SK-N-SH treated with all-trans-retinoic acid at 6 μM for 48 hours (cell line): ENCODE data around the gene TWIST2.

ENCODE experiments used
- BACH2 ChIP-seq: fragments of 250-450 bp; sonication (Bioruptor Pico); IDR thresholded peaks from 2 replicates; pipeline ENCODE4 v1.9.0; 2021; ENCODE audit warnings: mild to moderate bottlenecking, borderline replicate concordance
- CSDC2 ChIP-seq: fragments of 250-450 bp; sonication (Bioruptor Pico); IDR thresholded peaks from 2 replicates; pipeline ENCODE4 v1.5.0; 2020; ENCODE audit warnings: mild to moderate bottlenecking, moderate library complexity
- ISL1 ChIP-seq: fragments of 250-450 bp; sonication (Bioruptor Pico); IDR thresholded peaks from 2 replicates; pipeline ENCODE4 v2.1.2; 2022; ENCODE audit warnings: mild to moderate bottlenecking, moderate library complexity
- RARB ChIP-seq: fragments of 250-450 bp; sonication (Bioruptor Pico); IDR thresholded peaks from 2 replicates; pipeline ENCODE4 v1.8.0; 2021; ENCODE audit warnings: mild to moderate bottlenecking, moderate library complexity
- TCF4 ChIP-seq: fragments of 250-450 bp; sonication (Bioruptor Pico); IDR thresholded peaks from 2 replicates; pipeline ENCODE4 v1.8.0; 2021; ENCODE audit warnings: mild to moderate bottlenecking, moderate library complexity, borderline replicate concordance
- ZC3H10 ChIP-seq: fragments of 250-450 bp; sonication (Bioruptor Pico); IDR thresholded peaks from 2 replicates; pipeline ENCODE4 v1.5.1; 2021; ENCODE audit warnings: mild to moderate bottlenecking, moderate library complexity
- ZFP3 ChIP-seq: fragments of 250-450 bp; sonication (Bioruptor Pico); IDR thresholded peaks from 2 replicates; pipeline ENCODE4 v1.5.0; 2020; ENCODE audit warnings: mild to moderate bottlenecking, moderate library complexity
- ZFP30 ChIP-seq: fragments of 450-650 bp; formaldehyde crosslinking; IDR thresholded peaks from 2 replicates; pipeline ENCODE4 v1.5.0; 2022; ENCODE audit warnings: mild to moderate bottlenecking, moderate library complexity
- ZNF565 ChIP-seq: fragments of 450-650 bp; formaldehyde crosslinking; conservative IDR thresholded peaks from 2 replicates; pipeline ENCODE4 v1.5.0; 2020; ENCODE audit warnings: low read depth, mild to moderate bottlenecking, moderate library complexity
- ZNF8 ChIP-seq: fragments of 450-650 bp; formaldehyde crosslinking; IDR thresholded peaks from 2 replicates; pipeline ENCODE4 v1.5.0; 2020; ENCODE audit warnings: mild to moderate bottlenecking, moderate library complexity
- TF ChIP-seq, protein P1 (sequence below): fragments of 250-450 bp; sonication (Bioruptor Pico); IDR thresholded peaks from 2 replicates; pipeline ENCODE4 v1.8.0; 2020; ENCODE audit warnings: mild to moderate bottlenecking, moderate library complexity, borderline replicate concordance
- TF ChIP-seq, protein P2 (sequence below): fragments of 250-450 bp; sonication (Bioruptor Pico); IDR thresholded peaks from 2 replicates; pipeline ENCODE4 v1.5.1; 2020; ENCODE audit warnings: low read depth, mild to moderate bottlenecking, moderate library complexity
- TF ChIP-seq, protein P3 (sequence below): fragments of 250-450 bp; sonication (Bioruptor Pico); IDR thresholded peaks from 2 replicates; pipeline ENCODE4 v1.5.0; 2020; ENCODE audit warnings: mild to moderate bottlenecking, moderate library complexity

DNA sequence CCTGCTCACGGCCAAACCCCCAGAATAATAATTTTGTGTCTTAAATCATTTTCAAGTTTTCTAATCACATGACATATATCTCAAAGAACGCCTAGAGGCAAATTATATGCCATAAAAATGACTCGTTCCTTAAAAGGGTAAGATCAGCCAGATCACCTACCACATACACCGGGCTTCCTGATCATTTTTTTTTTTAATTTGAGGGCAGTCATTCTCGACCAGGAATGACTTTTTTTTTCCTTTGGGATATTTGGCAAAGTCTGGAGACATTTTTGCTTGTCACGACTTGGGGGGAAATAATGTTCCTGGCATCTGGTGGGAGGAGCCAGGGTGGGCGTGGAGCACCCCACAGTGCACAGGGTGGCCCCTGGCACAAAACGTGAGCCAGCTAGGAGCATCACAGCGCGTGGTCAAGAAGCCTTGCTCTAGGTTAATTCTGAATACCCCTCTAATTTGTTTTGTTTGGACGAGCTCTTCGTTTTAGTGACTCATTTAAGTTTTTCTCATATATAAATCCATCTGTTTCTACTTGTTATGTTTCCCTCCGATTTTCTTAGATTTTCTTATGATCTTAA, 94.9 kb downstream of the TWIST2 start:
- TF ChIP-seq, protein P1, sequence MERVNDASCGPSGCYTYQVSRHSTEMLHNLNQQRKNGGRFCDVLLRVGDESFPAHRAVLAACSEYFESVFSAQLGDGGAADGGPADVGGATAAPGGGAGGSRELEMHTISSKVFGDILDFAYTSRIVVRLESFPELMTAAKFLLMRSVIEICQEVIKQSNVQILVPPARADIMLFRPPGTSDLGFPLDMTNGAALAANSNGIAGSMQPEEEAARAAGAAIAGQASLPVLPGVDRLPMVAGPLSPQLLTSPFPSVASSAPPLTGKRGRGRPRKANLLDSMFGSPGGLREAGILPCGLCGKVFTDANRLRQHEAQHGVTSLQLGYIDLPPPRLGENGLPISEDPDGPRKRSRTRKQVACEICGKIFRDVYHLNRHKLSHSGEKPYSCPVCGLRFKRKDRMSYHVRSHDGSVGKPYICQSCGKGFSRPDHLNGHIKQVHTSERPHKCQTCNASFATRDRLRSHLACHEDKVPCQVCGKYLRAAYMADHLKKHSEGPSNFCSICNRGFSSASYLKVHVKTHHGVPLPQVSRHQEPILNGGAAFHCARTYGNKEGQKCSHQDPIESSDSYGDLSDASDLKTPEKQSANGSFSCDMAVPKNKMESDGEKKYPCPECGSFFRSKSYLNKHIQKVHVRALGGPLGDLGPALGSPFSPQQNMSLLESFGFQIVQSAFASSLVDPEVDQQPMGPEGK (CRISPR knock-in tag): no peak
- TF ChIP-seq ZFP30 (CRISPR knock-in tag) (no peak), TCF4 (CRISPR knock-in tag) (no peak), ZNF8 (CRISPR knock-in tag) (no peak), ZNF565 (no peak), ISL1 (CRISPR knock-in tag) (no peak), ZFP3 (CRISPR knock-in tag) (no peak), CSDC2 (CRISPR knock-in tag) (no peak), RARB (no peak), ZC3H10 (CRISPR knock-in tag) (no peak), BACH2 (CRISPR knock-in tag) (no peak)
- TF ChIP-seq, protein P2, sequence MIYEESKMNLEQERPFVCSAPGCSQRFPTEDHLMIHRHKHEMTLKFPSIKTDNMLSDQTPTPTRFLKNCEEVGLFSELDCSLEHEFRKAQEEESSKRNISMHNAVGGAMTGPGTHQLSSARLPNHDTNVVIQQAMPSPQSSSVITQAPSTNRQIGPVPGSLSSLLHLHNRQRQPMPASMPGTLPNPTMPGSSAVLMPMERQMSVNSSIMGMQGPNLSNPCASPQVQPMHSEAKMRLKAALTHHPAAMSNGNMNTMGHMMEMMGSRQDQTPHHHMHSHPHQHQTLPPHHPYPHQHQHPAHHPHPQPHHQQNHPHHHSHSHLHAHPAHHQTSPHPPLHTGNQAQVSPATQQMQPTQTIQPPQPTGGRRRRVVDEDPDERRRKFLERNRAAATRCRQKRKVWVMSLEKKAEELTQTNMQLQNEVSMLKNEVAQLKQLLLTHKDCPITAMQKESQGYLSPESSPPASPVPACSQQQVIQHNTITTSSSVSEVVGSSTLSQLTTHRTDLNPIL (CRISPR knock-in tag): no peak
- TF ChIP-seq, protein P3, sequence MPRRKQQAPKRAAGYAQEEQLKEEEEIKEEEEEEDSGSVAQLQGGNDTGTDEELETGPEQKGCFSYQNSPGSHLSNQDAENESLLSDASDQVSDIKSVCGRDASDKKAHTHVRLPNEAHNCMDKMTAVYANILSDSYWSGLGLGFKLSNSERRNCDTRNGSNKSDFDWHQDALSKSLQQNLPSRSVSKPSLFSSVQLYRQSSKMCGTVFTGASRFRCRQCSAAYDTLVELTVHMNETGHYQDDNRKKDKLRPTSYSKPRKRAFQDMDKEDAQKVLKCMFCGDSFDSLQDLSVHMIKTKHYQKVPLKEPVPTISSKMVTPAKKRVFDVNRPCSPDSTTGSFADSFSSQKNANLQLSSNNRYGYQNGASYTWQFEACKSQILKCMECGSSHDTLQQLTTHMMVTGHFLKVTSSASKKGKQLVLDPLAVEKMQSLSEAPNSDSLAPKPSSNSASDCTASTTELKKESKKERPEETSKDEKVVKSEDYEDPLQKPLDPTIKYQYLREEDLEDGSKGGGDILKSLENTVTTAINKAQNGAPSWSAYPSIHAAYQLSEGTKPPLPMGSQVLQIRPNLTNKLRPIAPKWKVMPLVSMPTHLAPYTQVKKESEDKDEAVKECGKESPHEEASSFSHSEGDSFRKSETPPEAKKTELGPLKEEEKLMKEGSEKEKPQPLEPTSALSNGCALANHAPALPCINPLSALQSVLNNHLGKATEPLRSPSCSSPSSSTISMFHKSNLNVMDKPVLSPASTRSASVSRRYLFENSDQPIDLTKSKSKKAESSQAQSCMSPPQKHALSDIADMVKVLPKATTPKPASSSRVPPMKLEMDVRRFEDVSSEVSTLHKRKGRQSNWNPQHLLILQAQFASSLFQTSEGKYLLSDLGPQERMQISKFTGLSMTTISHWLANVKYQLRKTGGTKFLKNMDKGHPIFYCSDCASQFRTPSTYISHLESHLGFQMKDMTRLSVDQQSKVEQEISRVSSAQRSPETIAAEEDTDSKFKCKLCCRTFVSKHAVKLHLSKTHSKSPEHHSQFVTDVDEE: no peak
